Measurements from ENCODE around the gene NDFIP2. TPM values are rescaled to one million over a fixed set of nuclear protein-coding genes. Genes with fewer than 3 reads are reported as not detected.
A peak's percentile ranks its signal among the peaks of the same experiment; 100 is the strongest.

The NDFIP2 gene
- total RNA-seq, 1 experiment from 2014 or later, result 31.0 TPM

DNA sequence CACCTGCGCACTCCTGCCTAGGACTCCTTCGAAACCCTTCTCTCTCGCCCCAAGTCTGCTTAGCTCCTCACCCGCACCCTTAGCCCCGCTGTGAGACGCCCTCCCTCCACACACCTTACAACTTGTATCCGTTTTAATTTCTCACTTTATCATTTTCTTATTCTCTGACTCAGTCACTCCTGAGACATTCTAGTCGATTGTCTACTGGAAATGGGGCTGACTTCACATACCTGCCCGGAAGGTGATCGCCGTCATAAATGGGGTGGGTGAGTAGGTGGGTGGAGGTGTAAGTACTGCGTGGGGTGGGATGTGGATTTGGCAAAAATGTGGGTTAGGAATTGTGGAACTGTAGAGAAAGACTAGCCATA lies 714 bp downstream of the NDFIP2 start:
- Histone ChIP-seq H3K9me3 (ENCODE audit: control insufficient read depth, low read depth, low read length) (no peaks in the 10 kb centered on the region), H3K18ac (ENCODE audit: insufficient read length, low read depth, low read length) (peak overlapping the region; percentile 33), H3K56ac (ENCODE audit: insufficient read length, low read depth, low read length) (no peak overlapping the region), H2BK120ac (ENCODE audit: low read depth, low read length, poor library complexity, severe bottlenecking) (no peak overlapping the region), H3K27me3 (ENCODE audit: insufficient read depth, low read length) (no peaks in the 10 kb centered on the region; the same call in 1 of the 2 replicates), H4K5ac (ENCODE audit: insufficient read length, low read depth, low read length) (no peak overlapping the region), H3K9ac (ENCODE audit: extremely low read depth, insufficient read length, low read length) (peak overlapping the region; percentile 77), H3K14ac (ENCODE audit: insufficient read depth, low read length) (peak overlapping the region; percentile 71; the same call in 1 of the 2 replicates), H2BK12ac (ENCODE audit: insufficient read length, low read depth, low read length) (no peak overlapping the region), H2AFZ (ENCODE audit: low read length) (no peak overlapping the region), H3K4me1 (ENCODE audit: insufficient read depth, low read length) (no peaks in the 10 kb centered on the region), H3K23me2 (ENCODE audit: insufficient read length, low read depth, low read length, poor library complexity, severe bottlenecking) (peaks cover 4% of the 10 kb centered on the region), H2AK5ac (ENCODE audit: insufficient read length, low read length) (no peak overlapping the region), H3K79me1 (ENCODE audit: insufficient read depth, low read depth, low read length, poor library complexity, severe bottlenecking) (no peaks in the 10 kb centered on the region), H3K79me2 (ENCODE audit: insufficient read depth, low read length) (peaks cover 7% of the 10 kb centered on the region; the same call in 1 of the 2 replicates), H3K27ac (ENCODE audit: insufficient read length, low read depth, low read length) (no peak overlapping the region), H2BK15ac (ENCODE audit: low read depth, low read length) (no peak overlapping the region), H4K91ac (ENCODE audit: insufficient read length, low read depth, low read length) (no peak overlapping the region), H2BK5ac (ENCODE audit: insufficient read length, low read length) (no peak overlapping the region), H4K8ac (replicated peaks; ENCODE audit: insufficient read length, low read depth, low read length) (no peak overlapping the region), H3K4ac (ENCODE audit: low read depth, low read length) (no peak overlapping the region), H4K20me1 (ENCODE audit: control insufficient read depth, insufficient read depth, insufficient read length) (no peaks in the 10 kb centered on the region), H3K4me2 (ENCODE audit: insufficient read depth, insufficient read length, low read length) (peak overlapping the region; percentile 99), H3K23ac (ENCODE audit: insufficient read length, low read depth, low read length) (no peak overlapping the region), H3T11ph (ENCODE audit: low read length) (no peak overlapping the region), H2BK20ac (ENCODE audit: low read depth, low read length, poor library complexity, severe bottlenecking) (no peak overlapping the region)
- H3K36me3 Mint-ChIP-seq (ENCODE audit: insufficient read depth in 1 of 3, low read depth in 3 of 3), result peaks cover 0 to 3% (median 0%) of the 10 kb centered on the region in 3 experiments; a peak in 2 of 7 replicates
- DNase-seq, result no peak
- WGBS (ENCODE audit: extremely low coverage, insufficient read length, low lambda C conversion rate), result no CpG with 5 or more reads among the region's 12 CpGs
- TF ChIP-seq, protein P1, sequence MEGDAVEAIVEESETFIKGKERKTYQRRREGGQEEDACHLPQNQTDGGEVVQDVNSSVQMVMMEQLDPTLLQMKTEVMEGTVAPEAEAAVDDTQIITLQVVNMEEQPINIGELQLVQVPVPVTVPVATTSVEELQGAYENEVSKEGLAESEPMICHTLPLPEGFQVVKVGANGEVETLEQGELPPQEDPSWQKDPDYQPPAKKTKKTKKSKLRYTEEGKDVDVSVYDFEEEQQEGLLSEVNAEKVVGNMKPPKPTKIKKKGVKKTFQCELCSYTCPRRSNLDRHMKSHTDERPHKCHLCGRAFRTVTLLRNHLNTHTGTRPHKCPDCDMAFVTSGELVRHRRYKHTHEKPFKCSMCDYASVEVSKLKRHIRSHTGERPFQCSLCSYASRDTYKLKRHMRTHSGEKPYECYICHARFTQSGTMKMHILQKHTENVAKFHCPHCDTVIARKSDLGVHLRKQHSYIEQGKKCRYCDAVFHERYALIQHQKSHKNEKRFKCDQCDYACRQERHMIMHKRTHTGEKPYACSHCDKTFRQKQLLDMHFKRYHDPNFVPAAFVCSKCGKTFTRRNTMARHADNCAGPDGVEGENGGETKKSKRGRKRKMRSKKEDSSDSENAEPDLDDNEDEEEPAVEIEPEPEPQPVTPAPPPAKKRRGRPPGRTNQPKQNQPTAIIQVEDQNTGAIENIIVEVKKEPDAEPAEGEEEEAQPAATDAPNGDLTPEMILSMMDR (conservative IDR thresholded peaks at IDR 0.05), result no peak
- no peaks in the 10 kb centered on the region; a peak in 1 of 5 replicates for H3K9me3 Mint-ChIP-seq
- H3K4me1 Mint-ChIP-seq, result peaks cover 14 to 21% of the 10 kb centered on the region in 2 experiments
- peak overlapping the region; percentile 85 to 95 for H3K4me3 Mint-ChIP-seq
- H3K27me3 Mint-ChIP-seq (ENCODE audit: low read depth), result peaks cover 24% of the 10 kb centered on the region
- H3K27ac Mint-ChIP-seq, result peak overlapping the region; percentile 33 to 95 (median 52)

All from H9 (cell line).